Mucosa of descending colon (tissue), 3 donors: ENCODE data around the gene ABLIM2. TPM values are rescaled to one million over a fixed set of nuclear protein-coding genes. Genes with fewer than 3 reads are reported as not detected.

ENCODE experiments used
- ATAC-seq: fragments of 200-7000 bp; cut with Tn5 transposase; one replicate; pipeline ENCODE4 v1.9.1; 2020; ENCODE audit warnings: mild to moderate bottlenecking, moderate library complexity
- DNase-seq, 3 donors: peaks; one replicate each; pipeline ENCODE4 v3.0.0-alpha.2; 2020
- H3K36me3 ChIP-seq: fragments of 200-600 bp; one replicate; pipeline ENCODE4 v1.8.0; 2021; ENCODE audit warnings: low read depth, mild to moderate bottlenecking
- H3K4me1 ChIP-seq: fragments of 200-600 bp; one replicate; pipeline ENCODE4 v1.8.0; 2021; ENCODE audit warnings: low read depth, mild to moderate bottlenecking
- H3K4me3 ChIP-seq: fragments of 200-600 bp; one replicate; pipeline ENCODE4 v1.8.0; 2021; ENCODE audit warnings: mild to moderate bottlenecking
- H3K9me3 ChIP-seq: fragments of 200-600 bp; one replicate; pipeline ENCODE4 v1.8.0; 2021; ENCODE audit warnings: mild to moderate bottlenecking
- intact Hi-C, 2 donors: fragments of 100-400 bp; cut with DNase I in 1 of 2; cut with micrococcal nuclease in 1 of 2; formaldehyde crosslinking; loops; one replicate each; pipeline versions ENCODE4 v1.11.0 to v1.11.1; 2022; cut with DNase I, micrococcal nuclease
- total RNA-seq, 3 donors: library from RNA; stranded (reverse); fragmentation: NEBNext Ultra II Directional in 2 of 3; extraction: Animal tissue kit (Norgen Biotek cat#: 25700) in 2 of 3; gene quantifications; one replicate each; pipeline versions ENCODE4 v1.2.1 to v1.2.4, GENCODE V29; 2021 to 2023
- TF ChIP-seq, protein P1 (sequence below): fragments of 200-600 bp; IDR thresholded peaks from one replicate; pipeline ENCODE4 v1.8.0; 2022; ENCODE audit warnings: antibody characterized with exemption, mild to moderate bottlenecking
- donor health status: DM: no; HTN: no; CAD: no; lungs with moderate emphysema.
- donor health status: DM: no; HTN: no; CAD: no.
- donor health status: DM: no; HTN: yes; CAD: no.

The ABLIM2 gene
- total RNA-seq, 3 donors from 2014 or later, result 15.0 to 15.8 (median 15.5) TPM

DNA sequence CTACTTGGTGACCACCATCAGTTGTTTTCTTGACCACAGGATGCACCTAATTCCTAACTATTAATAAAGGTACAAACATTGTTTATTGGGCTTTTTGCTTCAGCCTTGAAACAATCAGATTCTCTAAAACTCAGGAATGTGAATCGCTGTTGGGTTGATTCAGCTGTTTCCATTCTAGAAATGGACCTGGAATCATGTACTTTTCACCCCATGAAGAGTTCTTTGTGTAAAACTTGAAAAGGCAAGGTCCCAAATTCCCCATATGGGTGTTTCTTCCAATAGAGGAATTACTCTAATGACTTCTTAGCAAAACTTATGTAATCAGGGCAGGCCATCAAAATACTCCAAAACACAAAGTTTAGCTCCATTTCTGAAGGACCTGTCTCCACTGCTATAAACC is 226.3 kb downstream of the ABLIM2 start:
- intact Hi-C loops, result no loop called here
- H3K4me3 ChIP-seq, result no peak overlapping the region
- TF ChIP-seq, protein P1, sequence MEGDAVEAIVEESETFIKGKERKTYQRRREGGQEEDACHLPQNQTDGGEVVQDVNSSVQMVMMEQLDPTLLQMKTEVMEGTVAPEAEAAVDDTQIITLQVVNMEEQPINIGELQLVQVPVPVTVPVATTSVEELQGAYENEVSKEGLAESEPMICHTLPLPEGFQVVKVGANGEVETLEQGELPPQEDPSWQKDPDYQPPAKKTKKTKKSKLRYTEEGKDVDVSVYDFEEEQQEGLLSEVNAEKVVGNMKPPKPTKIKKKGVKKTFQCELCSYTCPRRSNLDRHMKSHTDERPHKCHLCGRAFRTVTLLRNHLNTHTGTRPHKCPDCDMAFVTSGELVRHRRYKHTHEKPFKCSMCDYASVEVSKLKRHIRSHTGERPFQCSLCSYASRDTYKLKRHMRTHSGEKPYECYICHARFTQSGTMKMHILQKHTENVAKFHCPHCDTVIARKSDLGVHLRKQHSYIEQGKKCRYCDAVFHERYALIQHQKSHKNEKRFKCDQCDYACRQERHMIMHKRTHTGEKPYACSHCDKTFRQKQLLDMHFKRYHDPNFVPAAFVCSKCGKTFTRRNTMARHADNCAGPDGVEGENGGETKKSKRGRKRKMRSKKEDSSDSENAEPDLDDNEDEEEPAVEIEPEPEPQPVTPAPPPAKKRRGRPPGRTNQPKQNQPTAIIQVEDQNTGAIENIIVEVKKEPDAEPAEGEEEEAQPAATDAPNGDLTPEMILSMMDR, result no peak
- DNase-seq (no peak), ATAC-seq (no peak)
- no peaks in the 10 kb centered on the region for H3K9me3 ChIP-seq
- H3K4me1 ChIP-seq, result peaks cover 8% of the 10 kb centered on the region
- no peaks in the 10 kb centered on the region for H3K36me3 ChIP-seq

DNA sequence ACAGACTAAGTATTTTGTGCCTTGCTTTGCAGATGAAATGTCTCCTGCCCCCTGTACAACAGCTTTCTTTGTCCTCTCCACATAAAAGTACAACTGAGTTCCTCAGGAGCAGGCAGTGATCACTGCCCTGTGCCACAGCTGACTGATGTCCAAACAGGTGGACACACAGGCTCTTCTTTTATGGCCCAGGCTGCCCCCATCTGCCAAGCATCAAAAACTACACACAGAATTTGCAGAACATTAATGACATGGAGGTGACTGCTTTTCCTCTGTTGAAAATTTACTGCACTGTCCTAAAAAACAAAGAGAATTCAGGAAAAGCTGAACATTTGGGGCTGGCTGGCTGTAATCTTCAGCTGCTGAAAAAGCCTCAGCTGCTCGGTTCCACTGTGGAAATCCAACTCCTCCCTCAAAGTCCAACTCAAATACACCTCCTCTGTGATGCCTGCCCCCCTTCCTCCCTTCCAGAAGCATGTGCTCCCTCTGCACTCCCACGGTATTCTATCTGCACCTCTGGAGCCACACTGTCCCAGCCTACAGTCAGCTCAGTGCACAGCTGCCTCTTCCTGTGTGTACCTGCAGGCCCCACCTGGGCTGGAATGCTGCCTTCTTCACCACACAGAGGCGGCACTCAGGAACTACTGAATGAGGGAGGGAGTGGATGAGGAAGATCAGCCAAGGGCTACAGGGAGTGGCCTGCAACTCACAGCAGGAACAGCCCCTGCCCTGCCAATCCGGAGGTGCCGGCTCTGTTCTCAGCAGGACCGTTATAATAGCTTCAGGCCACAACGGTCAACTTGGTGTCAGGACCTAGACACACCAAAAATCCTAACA is 229.3 kb downstream of the ABLIM2 start:
- DNase-seq (peak; percentile 80 to 86 (median 83)), ATAC-seq (peak; percentile 98)
- TF ChIP-seq, protein P1, result no peak
- Histone ChIP-seq H3K9me3 (no peaks in the 10 kb centered on the region), H3K4me3 (no peak overlapping the region), H3K36me3 (no peaks in the 10 kb centered on the region), H3K4me1 (peaks cover 12% of the 10 kb centered on the region)
- intact Hi-C loops, result no loop called here

GRCh38 chr4:7928711-7929110 is 229.9 kb downstream of the ABLIM2 start:
- TF ChIP-seq, protein P1, result no peak
- H3K9me3 ChIP-seq, result no peaks in the 10 kb centered on the region
- H3K4me1 ChIP-seq, result peaks cover 12% of the 10 kb centered on the region
- DNase-seq, result no peak
- intact Hi-C loops, result no loop called here
- ATAC-seq, result no peak
- H3K36me3 ChIP-seq, result no peaks in the 10 kb centered on the region
- no peak overlapping the region for H3K4me3 ChIP-seq

DNA sequence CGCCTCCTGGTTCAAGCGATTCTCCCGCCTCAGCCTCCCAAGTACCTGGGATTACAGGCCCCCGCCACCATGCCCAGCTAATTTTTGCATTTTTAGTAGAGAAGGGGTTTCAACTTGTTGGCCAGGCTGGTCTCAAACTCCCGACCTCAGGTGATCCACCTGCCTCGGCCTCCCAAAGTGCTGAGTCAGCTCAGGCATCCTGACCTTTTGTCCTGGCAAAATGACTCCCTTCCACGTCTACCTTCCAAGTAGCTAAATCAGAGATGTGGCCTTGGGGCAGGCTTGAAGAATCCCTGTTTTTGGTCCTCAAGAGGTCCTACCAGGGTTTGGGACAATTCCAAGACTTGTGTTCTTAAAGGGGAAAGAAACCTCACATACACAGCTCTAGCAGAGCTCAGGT is 231.8 kb downstream of the ABLIM2 start:
- H3K36me3 ChIP-seq, result no peaks in the 10 kb centered on the region
- TF ChIP-seq, protein P1, result no peak

GRCh38 chr4:7924570-7924969 is 234.0 kb downstream of the ABLIM2 start:
- ATAC-seq, result no peak
- Histone ChIP-seq H3K4me1 (peaks cover 12% of the 10 kb centered on the region), H3K4me3 (no peak overlapping the region), H3K9me3 (no peaks in the 10 kb centered on the region), H3K36me3 (no peaks in the 10 kb centered on the region)
- TF ChIP-seq, protein P1, result no peak
- intact Hi-C loops, result no loop called here
- DNase-seq, result no peak

More for the DNA sequence above, 231.8 kb downstream of the ABLIM2 start:
- H3K4me1 ChIP-seq, result peaks cover 12% of the 10 kb centered on the region
- DNase-seq, result no peak
- no peaks in the 10 kb centered on the region for H3K9me3 ChIP-seq
- ATAC-seq, result no peak
- H3K4me3 ChIP-seq, result no peak overlapping the region
- intact Hi-C loops, result no loop called here
